ENCODE results near the gene DNAJC18.

Gene DNAJC18

DNA sequence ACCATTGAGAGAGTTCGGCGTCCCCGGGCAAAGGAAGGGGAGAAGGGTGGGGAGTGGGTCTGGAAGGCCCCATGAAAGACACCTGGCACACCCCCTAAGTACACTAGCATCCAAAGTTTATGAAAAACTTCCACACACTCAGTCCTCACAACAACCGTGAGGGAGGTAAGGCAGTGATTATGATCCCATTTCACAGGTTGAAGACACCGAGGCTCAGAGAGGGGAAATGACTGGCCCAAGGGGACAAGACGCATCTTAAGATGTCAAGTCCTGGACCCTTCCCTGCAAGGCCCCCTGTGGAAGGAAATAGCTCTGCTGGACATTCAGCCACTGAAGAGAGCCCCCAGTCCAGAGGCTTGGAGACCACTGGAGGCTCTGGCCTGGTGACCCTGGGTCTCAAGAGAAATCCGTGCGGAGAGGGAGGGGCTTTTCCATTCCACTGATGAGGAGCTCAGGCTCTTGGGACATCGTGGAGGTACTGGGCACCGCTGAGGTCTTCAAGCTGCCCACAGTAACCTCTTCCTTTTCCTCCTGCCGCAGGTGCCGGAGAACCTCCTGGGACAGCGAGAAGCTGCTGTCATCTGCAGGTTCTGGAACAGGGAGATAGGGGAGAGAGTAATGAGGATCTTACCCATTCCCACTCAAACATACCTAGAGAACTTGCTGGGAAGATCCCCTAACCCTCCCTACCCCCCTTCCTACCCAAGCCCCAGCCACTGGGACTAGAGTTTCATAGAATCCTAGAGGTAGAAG is 36.7 kb upstream of the DNAJC18 start:
- TF ChIP-seq, protein P1, sequence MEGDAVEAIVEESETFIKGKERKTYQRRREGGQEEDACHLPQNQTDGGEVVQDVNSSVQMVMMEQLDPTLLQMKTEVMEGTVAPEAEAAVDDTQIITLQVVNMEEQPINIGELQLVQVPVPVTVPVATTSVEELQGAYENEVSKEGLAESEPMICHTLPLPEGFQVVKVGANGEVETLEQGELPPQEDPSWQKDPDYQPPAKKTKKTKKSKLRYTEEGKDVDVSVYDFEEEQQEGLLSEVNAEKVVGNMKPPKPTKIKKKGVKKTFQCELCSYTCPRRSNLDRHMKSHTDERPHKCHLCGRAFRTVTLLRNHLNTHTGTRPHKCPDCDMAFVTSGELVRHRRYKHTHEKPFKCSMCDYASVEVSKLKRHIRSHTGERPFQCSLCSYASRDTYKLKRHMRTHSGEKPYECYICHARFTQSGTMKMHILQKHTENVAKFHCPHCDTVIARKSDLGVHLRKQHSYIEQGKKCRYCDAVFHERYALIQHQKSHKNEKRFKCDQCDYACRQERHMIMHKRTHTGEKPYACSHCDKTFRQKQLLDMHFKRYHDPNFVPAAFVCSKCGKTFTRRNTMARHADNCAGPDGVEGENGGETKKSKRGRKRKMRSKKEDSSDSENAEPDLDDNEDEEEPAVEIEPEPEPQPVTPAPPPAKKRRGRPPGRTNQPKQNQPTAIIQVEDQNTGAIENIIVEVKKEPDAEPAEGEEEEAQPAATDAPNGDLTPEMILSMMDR (conservative IDR thresholded peaks at IDR 0.05), result no peak
- H3K27ac ChIP-seq, result no peak overlapping the region

DNA sequence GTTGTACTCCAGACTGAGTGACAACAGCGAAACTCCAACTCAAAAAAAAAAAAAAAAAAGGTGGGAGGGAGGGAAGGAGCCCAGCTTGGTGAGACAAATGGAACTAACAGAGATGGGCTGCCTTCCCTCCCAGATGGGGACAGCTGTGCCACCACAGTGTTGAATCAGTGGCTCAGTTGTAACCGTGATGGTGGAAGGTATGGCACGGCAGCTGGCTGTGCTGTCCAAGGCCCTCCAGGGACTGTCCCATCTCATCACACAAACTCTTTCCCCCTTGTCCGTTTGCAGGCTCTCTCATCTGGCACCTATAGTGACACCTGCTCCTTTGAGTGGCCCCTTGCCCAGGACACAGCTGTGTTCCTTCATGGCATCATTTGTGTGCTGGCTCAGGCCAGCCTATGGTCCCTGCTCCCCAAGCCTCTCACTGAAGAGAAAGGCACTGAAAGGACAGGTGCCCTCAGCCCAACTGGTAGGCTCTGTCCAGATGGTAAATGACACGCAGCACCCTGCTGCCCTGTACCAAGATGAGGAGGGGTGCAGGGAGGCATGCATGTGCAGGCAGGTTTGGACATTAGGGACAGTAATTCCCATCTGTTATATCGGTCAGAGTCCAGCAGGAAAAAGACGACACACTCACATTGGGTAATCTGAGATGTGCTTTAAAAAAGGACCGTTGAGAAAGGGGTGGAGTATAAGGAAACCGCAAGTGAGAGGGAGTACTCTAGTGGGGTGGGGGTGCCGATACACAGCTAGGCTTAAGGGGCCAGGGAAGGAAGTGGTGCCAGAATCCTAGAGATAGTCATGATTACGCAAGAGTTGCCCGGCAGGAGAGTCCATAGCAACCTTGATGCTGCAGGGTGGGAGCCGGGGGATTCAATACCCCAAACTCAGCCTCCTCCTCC is 35.8 kb upstream of the DNAJC18 start:
- no peak overlapping the region for H3K27ac ChIP-seq

GRCh38 chr5:139473565-139473964 is 34.2 kb upstream of the DNAJC18 start:
- no peak overlapping the region for H3K27ac ChIP-seq
- TF ChIP-seq, protein P1 (conservative IDR thresholded peaks at IDR 0.05), result no peak

More for the DNA sequence above, 35.8 kb upstream of the DNAJC18 start:
- TF ChIP-seq, protein P1 (conservative IDR thresholded peaks at IDR 0.05), result no peak

DNA sequence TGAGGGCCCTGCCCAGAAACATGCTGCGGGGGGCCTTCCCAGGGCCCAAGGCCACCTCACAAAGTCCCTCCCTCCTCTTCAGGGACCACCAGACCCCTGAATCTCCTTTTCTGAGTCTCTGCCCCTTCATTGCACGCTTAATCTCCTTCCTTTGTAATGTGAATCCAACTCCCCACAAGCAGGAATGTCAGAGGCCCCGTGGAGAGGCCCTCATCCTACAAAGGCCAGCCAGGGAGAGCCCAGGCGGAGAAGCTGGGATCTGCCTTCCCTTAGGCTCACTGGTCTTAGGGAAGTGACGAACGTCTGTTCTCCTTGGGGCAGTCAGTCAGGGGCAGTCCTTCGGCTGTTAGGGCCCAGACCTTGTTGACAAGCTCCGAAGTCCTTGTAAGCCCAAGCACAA is 33.8 kb upstream of the DNAJC18 start:
- H3K27ac ChIP-seq, result no peak overlapping the region
- TF ChIP-seq, protein P1 (conservative IDR thresholded peaks at IDR 0.05), result no peak

GRCh38 chr5:139472386-139473030 is 33.2 kb upstream of the DNAJC18 start:
- H3K27ac ChIP-seq, result no peak overlapping the region
- TF ChIP-seq, protein P1 (conservative IDR thresholded peaks at IDR 0.05), result no peak

DNA sequence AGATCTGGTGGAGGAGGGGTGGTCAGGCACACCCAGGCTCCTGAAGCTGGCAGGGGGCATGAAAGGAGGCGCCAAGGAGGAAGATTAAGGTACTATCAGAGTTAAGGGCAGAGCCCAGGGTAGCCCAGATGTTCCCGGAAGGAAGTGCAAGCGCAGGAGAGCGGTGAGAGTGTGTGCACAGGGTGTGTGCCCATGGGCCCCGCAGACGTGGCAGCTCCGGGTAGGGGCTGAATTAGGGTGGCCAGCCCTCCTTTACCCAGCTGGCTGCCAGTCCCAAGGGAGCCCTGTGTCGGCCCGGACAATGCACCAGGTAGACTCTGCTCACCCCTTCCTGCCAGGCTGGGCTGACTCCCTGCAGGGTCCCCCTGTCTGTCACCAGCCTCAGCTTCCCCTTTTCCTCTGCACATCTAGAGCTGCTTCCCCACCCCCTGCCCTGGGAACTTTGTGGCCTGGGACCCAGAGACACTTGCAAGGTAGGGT is 31.5 kb upstream of the DNAJC18 start, which contains the start of gene SMIM33:
SMIM33 (plus strand) TSS at position 184 of the 480 bp plus-strand sequence; CDS start at position 302, 118 bp downstream.
- no peak within 1 kb of the TSS for H3K27ac ChIP-seq
- TF ChIP-seq, protein P1 (conservative IDR thresholded peaks at IDR 0.05), result no peak

Measured in VCaP (cell line).